ENCODE data around the gene LYL1.

DNA sequence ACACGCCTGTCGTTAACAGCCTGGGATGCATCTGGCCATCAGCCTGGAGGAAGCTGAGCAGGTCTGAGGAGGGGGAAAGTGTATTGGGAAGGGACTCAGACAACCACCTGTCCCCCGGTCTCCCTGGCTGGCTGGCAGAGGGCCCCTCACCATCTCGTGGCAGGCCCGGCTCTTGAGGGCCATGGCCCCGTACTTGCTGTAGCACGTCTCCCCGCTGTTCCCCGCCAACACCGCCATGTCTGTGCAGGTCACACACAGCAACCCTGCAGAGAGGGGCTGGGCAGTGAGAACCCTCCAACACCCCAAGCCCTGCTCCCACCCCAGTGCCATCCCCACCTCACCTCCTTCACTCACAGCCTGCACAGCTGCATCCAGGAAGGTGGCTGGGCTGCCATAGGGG is 9.9 kb upstream of the LYL1 start:
- TF ChIP-seq POLR2AphosphoS5 (IDR thresholded peaks at IDR 0.05) (no peak), MXI1 (conservative IDR thresholded peaks at IDR 0.05; ENCODE audit: poor library complexity, severe bottlenecking) (no peak), TAF1 (IDR thresholded peaks at IDR 0.05; ENCODE audit: low read depth) (no peak), EZH2 (IDR thresholded peaks at IDR 0.05; ENCODE audit: borderline replicate concordance, insufficient read depth, low read length, poor library complexity, severe bottlenecking) (no peak), EP300 (conservative IDR thresholded peaks at IDR 0.05; ENCODE audit: poor library complexity, severe bottlenecking) (no peak)
- TF ChIP-seq, protein P1, sequence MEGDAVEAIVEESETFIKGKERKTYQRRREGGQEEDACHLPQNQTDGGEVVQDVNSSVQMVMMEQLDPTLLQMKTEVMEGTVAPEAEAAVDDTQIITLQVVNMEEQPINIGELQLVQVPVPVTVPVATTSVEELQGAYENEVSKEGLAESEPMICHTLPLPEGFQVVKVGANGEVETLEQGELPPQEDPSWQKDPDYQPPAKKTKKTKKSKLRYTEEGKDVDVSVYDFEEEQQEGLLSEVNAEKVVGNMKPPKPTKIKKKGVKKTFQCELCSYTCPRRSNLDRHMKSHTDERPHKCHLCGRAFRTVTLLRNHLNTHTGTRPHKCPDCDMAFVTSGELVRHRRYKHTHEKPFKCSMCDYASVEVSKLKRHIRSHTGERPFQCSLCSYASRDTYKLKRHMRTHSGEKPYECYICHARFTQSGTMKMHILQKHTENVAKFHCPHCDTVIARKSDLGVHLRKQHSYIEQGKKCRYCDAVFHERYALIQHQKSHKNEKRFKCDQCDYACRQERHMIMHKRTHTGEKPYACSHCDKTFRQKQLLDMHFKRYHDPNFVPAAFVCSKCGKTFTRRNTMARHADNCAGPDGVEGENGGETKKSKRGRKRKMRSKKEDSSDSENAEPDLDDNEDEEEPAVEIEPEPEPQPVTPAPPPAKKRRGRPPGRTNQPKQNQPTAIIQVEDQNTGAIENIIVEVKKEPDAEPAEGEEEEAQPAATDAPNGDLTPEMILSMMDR (IDR thresholded peaks at IDR 0.05; ENCODE audit: poor library complexity, severe bottlenecking) = no peak
